EH (cell line): ENCODE results near the gene ZNF384.

ENCODE experiments used
- DNase-seq: peaks from one replicate; pipeline ENCODE4 v3.0.0-alpha.2; 2015; ENCODE audit warnings: low read depth

The ZNF384 gene

GRCh38 chr12:6653987-6654386, 35.2 kb downstream of the ZNF384 start:
- DNase-seq: no peak

- no peak for DNase-seq
Observed at GRCh38 chr12:6653342-6653741, 35.8 kb downstream of the ZNF384 start.

GRCh38 chr12:6652391-6652790, 36.8 kb downstream of the ZNF384 start:
- no peak for DNase-seq

- no peak for DNase-seq
Observed at GRCh38 chr12:6650832-6651231, 38.3 kb downstream of the ZNF384 start.

- peak; percentile 76 for DNase-seq
Observed at GRCh38 chr12:6647083-6647604, 42.0 kb downstream of the ZNF384 start, which contains the start of gene ACRBP. Gene ACRBP (minus strand): TSS chr12:6647432. CDS start chr12:6647366, 66 bp downstream.

GRCh38 chr12:6646276-6647082, 42.7 kb downstream of the ZNF384 start:
- DNase-seq: no peak

- peak; percentile 29 for DNase-seq
Observed at GRCh38 chr12:6644903-6645302, 44.3 kb downstream of the ZNF384 start.

- no peak for DNase-seq
Observed at GRCh38 chr12:6644257-6644596, 44.9 kb downstream of the ZNF384 start.

GRCh38 chr12:6643569-6644256, 45.5 kb downstream of the ZNF384 start:
- DNase-seq: no peak

GRCh38 chr12:6641131-6641530, 48.0 kb downstream of the ZNF384 start:
- DNase-seq: no peak

GRCh38 chr12:6640497-6640896, 48.7 kb downstream of the ZNF384 start:
- DNase-seq: no peak

GRCh38 chr12:6639151-6639801, 49.9 kb downstream of the ZNF384 start:
- no peak for DNase-seq

- DNase-seq: no peak
Observed at GRCh38 chr12:6638305-6638704, 50.9 kb downstream of the ZNF384 start.

- peak; percentile 40 for DNase-seq
Observed at GRCh38 chr12:6635856-6636531, 53.2 kb downstream of the ZNF384 start, which contains the start of gene LPAR5. Gene LPAR5 (minus strand): TSS chr12:6635959. CDS start chr12:6621248, 14,711 bp downstream.

- peak; percentile 22 for DNase-seq
Observed at GRCh38 chr12:6635375-6635855, 53.8 kb downstream of the ZNF384 start.

GRCh38 chr12:6632026-6632983, 56.9 kb downstream of the ZNF384 start:
- peak; percentile 50 for DNase-seq

GRCh38 chr12:6631549-6631961, 57.6 kb downstream of the ZNF384 start:
- DNase-seq: no peak

GRCh38 chr12:6630736-6631135, 58.4 kb downstream of the ZNF384 start:
- DNase-seq: no peak

GRCh38 chr12:6627616-6628015, 61.6 kb downstream of the ZNF384 start:
- DNase-seq: no peak

- no peak for DNase-seq
Observed at GRCh38 chr12:6626654-6627283, 62.4 kb downstream of the ZNF384 start.
